ENCODE measurements around the gene YWHAE. TPM values are rescaled to one million over a fixed set of nuclear protein-coding genes. Genes with fewer than 3 reads are reported as not detected.
A peak's percentile ranks its signal among the peaks of the same experiment; 100 is the strongest.

Gene YWHAE
- total RNA-seq, 1 experiment from 2014 or later, result 956 TPM

DNA sequence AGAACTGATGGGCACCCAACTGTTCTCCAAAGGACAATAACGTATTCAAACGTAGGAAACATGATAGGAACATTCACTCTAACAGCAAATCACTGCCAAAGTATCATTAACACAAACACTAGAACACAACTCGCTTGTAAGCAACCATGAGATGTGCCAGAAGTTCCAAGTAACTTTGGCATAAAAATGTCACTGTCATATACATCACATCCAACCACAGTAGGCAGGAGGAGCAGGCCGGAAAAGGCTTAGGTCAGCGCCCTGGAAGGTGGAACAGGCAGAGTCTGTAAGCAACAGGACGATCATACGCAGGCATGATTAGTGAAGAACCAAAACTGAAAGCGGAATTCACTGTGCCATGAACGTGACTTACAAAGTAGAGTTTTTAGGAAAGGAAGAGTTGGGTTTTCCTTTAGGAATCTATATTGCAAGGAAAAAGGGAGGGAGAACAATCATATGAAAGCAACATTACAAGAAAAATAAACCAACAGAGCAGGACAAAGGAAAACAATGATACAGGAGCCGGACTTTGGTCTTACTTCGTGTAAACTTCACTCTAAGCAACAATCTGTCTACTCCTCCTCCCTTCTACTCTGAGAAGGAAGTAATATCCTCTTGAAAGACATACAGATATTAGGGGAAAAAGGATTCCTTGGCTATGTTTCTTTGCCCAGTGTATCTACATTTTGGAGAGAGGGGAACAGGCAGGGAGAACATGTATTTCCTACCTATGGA, 52.3 kb downstream of the YWHAE start:
- H3K4me1 ChIP-seq, result peaks cover 8% of the 10 kb centered on the region
- Mint-ChIP-seq H3K36me3 (ENCODE audit: insufficient read depth, unreplicated experiment) (peaks cover 100% of the 10 kb centered on the region), H3K4me1 (ENCODE audit: low read depth, unreplicated experiment) (peaks cover 11% of the 10 kb centered on the region), H3K4me3 (ENCODE audit: unreplicated experiment) (peak overlapping the region; percentile 2), H3K9me3 (ENCODE audit: unreplicated experiment) (no peaks in the 10 kb centered on the region), H3K27ac (ENCODE audit: unreplicated experiment) (peak overlapping the region; percentile 29), H3K27me3 (ENCODE audit: insufficient read depth, unreplicated experiment) (no peaks in the 10 kb centered on the region)
- no peak overlapping the region for H3K4me3 ChIP-seq (ENCODE audit: low read depth, low read length)
- no peak for TF ChIP-seq CTCF (IDR thresholded peaks at IDR 0.05; ENCODE audit: insufficient read depth in 1 of 2, low read depth in 1 of 2, low read length in 1 of 2, severe bottlenecking in 1 of 2, unreplicated experiment in 1 of 2)
- intact Hi-C loops (cut with micrococcal nuclease; ENCODE audit: unreplicated experiment), result no loop called here
- ChIA-PET POLR2A (no interaction called here), CTCF (interaction anchor here (0.8 kb wide), 1 partner anchor 17 kb away, joined by 3 read pairs; no protein-coding TSS in a partner anchor)
- no peaks in the 10 kb centered on the region for H3K9me3 ChIP-seq
- no peak for DNase-seq
- H3K36me3 ChIP-seq (ENCODE audit: control insufficient read depth, insufficient read depth, low read length), result peaks cover 11% of the 10 kb centered on the region
- no peaks in the 10 kb centered on the region for H3K27me3 ChIP-seq (replicated peaks; ENCODE audit: control insufficient read depth, insufficient read depth, low read length)
- no TSS peak for BruUV-seq (replicated peaks)

DNA sequence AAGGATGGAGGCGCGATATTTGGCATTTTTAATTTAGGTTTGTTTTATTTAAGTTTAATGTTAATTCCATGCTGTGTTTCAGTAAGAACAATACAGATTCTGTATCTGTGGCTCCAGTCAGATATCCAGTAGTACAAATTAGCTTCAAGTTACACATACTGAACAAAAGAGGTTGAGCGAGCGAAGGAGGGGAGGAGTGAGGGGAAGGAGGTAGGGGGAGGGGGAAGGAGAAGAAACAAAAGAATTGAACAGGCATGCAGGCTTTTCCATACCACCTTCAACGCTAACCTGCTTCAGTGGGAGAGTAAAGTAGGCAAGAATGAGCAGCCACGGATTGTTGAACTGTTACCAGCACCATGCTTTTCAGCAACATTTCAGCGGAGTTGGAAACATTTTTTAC, 55.5 kb downstream of the YWHAE start:
- Mint-ChIP-seq H3K4me3 (ENCODE audit: unreplicated experiment) (no peak overlapping the region), H3K36me3 (ENCODE audit: insufficient read depth, unreplicated experiment) (peaks cover 96% of the 10 kb centered on the region), H3K27ac (ENCODE audit: unreplicated experiment) (no peak overlapping the region), H3K4me1 (ENCODE audit: low read depth, unreplicated experiment) (peaks cover 8% of the 10 kb centered on the region), H3K9me3 (ENCODE audit: unreplicated experiment) (no peaks in the 10 kb centered on the region), H3K27me3 (ENCODE audit: insufficient read depth, unreplicated experiment) (no peaks in the 10 kb centered on the region)
- BruUV-seq (replicated peaks), result TSS peak; percentile 99
- intact Hi-C loops (cut with micrococcal nuclease; ENCODE audit: unreplicated experiment), result no loop called here
- no peaks in the 10 kb centered on the region for H3K27me3 ChIP-seq (replicated peaks; ENCODE audit: control insufficient read depth, insufficient read depth, low read length)
- H3K9me3 ChIP-seq, result no peaks in the 10 kb centered on the region
- DNase-seq, result no peak
- POLR2A ChIA-PET, result no interaction called here
- no peak for TF ChIP-seq CTCF (IDR thresholded peaks at IDR 0.05; ENCODE audit: insufficient read depth in 1 of 2, low read depth in 1 of 2, low read length in 1 of 2, severe bottlenecking in 1 of 2, unreplicated experiment in 1 of 2)
- H3K36me3 ChIP-seq (ENCODE audit: control insufficient read depth, insufficient read depth, low read length), result peaks cover 9% of the 10 kb centered on the region
- peaks cover 8% of the 10 kb centered on the region for H3K4me1 ChIP-seq
- H3K4me3 ChIP-seq (ENCODE audit: low read depth, low read length), result no peak overlapping the region
- CTCF ChIA-PET, result interaction anchor here (0.6 kb wide), 1 partner anchor 1358 kb away, joined by 6 read pairs; no protein-coding TSS in a partner anchor

- ChIA-PET CTCF (no interaction called here), POLR2A (no interaction called here)
- Mint-ChIP-seq H3K27ac (ENCODE audit: unreplicated experiment) (no peak overlapping the region), H3K9me3 (ENCODE audit: unreplicated experiment) (no peaks in the 10 kb centered on the region), H3K27me3 (ENCODE audit: insufficient read depth, unreplicated experiment) (no peaks in the 10 kb centered on the region), H3K4me3 (ENCODE audit: unreplicated experiment) (no peak overlapping the region), H3K4me1 (ENCODE audit: low read depth, unreplicated experiment) (peaks cover 8% of the 10 kb centered on the region), H3K36me3 (ENCODE audit: insufficient read depth, unreplicated experiment) (peaks cover 87% of the 10 kb centered on the region)
- Histone ChIP-seq H3K27me3 (replicated peaks; ENCODE audit: control insufficient read depth, insufficient read depth, low read length) (no peaks in the 10 kb centered on the region), H3K9me3 (no peaks in the 10 kb centered on the region), H3K36me3 (ENCODE audit: control insufficient read depth, insufficient read depth, low read length) (peaks cover 9% of the 10 kb centered on the region), H3K4me3 (ENCODE audit: low read depth, low read length) (no peak overlapping the region), H3K4me1 (peaks cover 6% of the 10 kb centered on the region)
- intact Hi-C loops (cut with micrococcal nuclease; ENCODE audit: unreplicated experiment), result no loop called here
- BruUV-seq (replicated peaks), result no TSS peak
- TF ChIP-seq CTCF (IDR thresholded peaks at IDR 0.05; ENCODE audit: insufficient read depth in 1 of 2, low read depth in 1 of 2, low read length in 1 of 2, severe bottlenecking in 1 of 2, unreplicated experiment in 1 of 2), result no peak
- no peak for DNase-seq
Measured at GRCh38 chr17:1343554-1343953, 56.5 kb downstream of the YWHAE start.
